H9 (cell line): ENCODE data around the gene TAGLN2. TPM values are rescaled to one million over a fixed set of nuclear protein-coding genes. Genes with fewer than 3 reads are reported as not detected.

Source experiments
- DNase-seq: peaks from one replicate; pipeline ENCODE4 v3.0.0-alpha.2; 2017
- H2AFZ ChIP-seq: one replicate; pipeline ENCODE4 v1.6.1; 2013; ENCODE audit warnings: mild to moderate bottlenecking, low read length, control low read depth, moderate library complexity
- H2AK5ac ChIP-seq: 2 replicates; pipeline ENCODE4 v1.6.1; 2013; ENCODE audit warnings: low read length, control low read depth, mixed read lengths; ENCODE audit not compliant: insufficient read length
- H2BK120ac ChIP-seq: one replicate; pipeline ENCODE4 v1.6.1; 2013; ENCODE audit warnings: low read depth, mild to moderate bottlenecking, low read length, control low read depth, inconsistent platforms; ENCODE audit not compliant: poor library complexity, severe bottlenecking
- H2BK12ac ChIP-seq: 2 replicates; pipeline ENCODE4 v1.6.1; 2013; ENCODE audit warnings: low read length, control low read depth, mixed read lengths, low read depth; ENCODE audit not compliant: insufficient read length
- H2BK15ac ChIP-seq: 2 replicates; pipeline ENCODE4 v1.6.1; 2013; ENCODE audit warnings: low read depth, low read length, control low read depth
- H2BK20ac ChIP-seq: one replicate; pipeline ENCODE4 v1.6.1; 2013; ENCODE audit warnings: low read depth, mild to moderate bottlenecking, low read length, control low read depth, inconsistent platforms; ENCODE audit not compliant: poor library complexity, severe bottlenecking
- H2BK5ac ChIP-seq: 2 replicates; pipeline ENCODE4 v1.6.1; 2013; ENCODE audit warnings: low read length, control low read depth, mixed read lengths; ENCODE audit not compliant: insufficient read length
- H3K14ac ChIP-seq: 2 replicates; pipeline ENCODE4 v1.6.1; 2013; ENCODE audit warnings: low read length, control low read depth; ENCODE audit not compliant: insufficient read depth
- H3K18ac ChIP-seq: 2 replicates; pipeline ENCODE4 v1.6.1; 2013; ENCODE audit warnings: low read depth, mild to moderate bottlenecking, mixed read lengths, low read length, control low read depth; ENCODE audit not compliant: insufficient read length
- H3K23ac ChIP-seq: 2 replicates; pipeline ENCODE4 v1.6.1; 2013; ENCODE audit warnings: low read length, control low read depth, mixed read lengths, low read depth; ENCODE audit not compliant: insufficient read length
- H3K23me2 ChIP-seq: 2 replicates; pipeline ENCODE4 v1.6.1; 2013; ENCODE audit warnings: low read depth, mild to moderate bottlenecking, mixed read lengths, low read length, control low read depth; ENCODE audit not compliant: insufficient read length, poor library complexity, severe bottlenecking
- H3K27ac ChIP-seq: 2 replicates; pipeline ENCODE4 v1.5.1; 2013; ENCODE audit warnings: low read length, control low read depth, mixed read lengths, low read depth; ENCODE audit not compliant: insufficient read length
- H3K27me3 ChIP-seq: 2 replicates; pipeline ENCODE4 v1.6.1; 2013; ENCODE audit warnings: low read length, control low read depth, inconsistent platforms; ENCODE audit not compliant: insufficient read depth
- H3K4ac ChIP-seq: 2 replicates; pipeline ENCODE4 v1.6.1; 2013; ENCODE audit warnings: low read depth, mild to moderate bottlenecking, control low read depth, inconsistent platforms, low read length, moderate library complexity
- H3K4me1 ChIP-seq: 2 replicates; pipeline ENCODE4 v1.6.1; 2013; ENCODE audit warnings: low read length, control low read depth, inconsistent platforms; ENCODE audit not compliant: insufficient read depth
- H3K4me2 ChIP-seq: 2 replicates; pipeline ENCODE4 v1.6.1; 2013; ENCODE audit warnings: low read length, control low read depth, mixed read lengths; ENCODE audit not compliant: insufficient read length, insufficient read depth
- H3K56ac ChIP-seq: 2 replicates; pipeline ENCODE4 v1.6.1; 2013; ENCODE audit warnings: low read depth, mild to moderate bottlenecking, mixed read lengths, low read length, control low read depth; ENCODE audit not compliant: insufficient read length
- H3K79me1 ChIP-seq: 2 replicates; pipeline ENCODE4 v1.6.1; 2013; ENCODE audit warnings: low read depth, mild to moderate bottlenecking, moderate library complexity, low read length, control low read depth, inconsistent platforms; ENCODE audit not compliant: insufficient read depth, poor library complexity, severe bottlenecking
- H3K79me2 ChIP-seq: 2 replicates; pipeline ENCODE4 v1.6.1; 2013; ENCODE audit warnings: low read length, control low read depth, inconsistent platforms; ENCODE audit not compliant: insufficient read depth
- H3K9ac ChIP-seq: 2 replicates; pipeline ENCODE4 v1.6.1; 2013; ENCODE audit warnings: low read length, control low read depth, mixed read lengths; ENCODE audit not compliant: insufficient read length; ENCODE audit errors: extremely low read depth
- H3K9me3 ChIP-seq: one replicate; pipeline ENCODE4 v1.6.1; 2013; ENCODE audit warnings: low read depth, low read length, inconsistent platforms; ENCODE audit not compliant: control insufficient read depth
- H3T11ph ChIP-seq: one replicate; pipeline ENCODE4 v1.6.1; 2013; ENCODE audit warnings: mild to moderate bottlenecking, low read length, control low read depth, inconsistent platforms
- H4K20me1 ChIP-seq: one replicate; pipeline ENCODE4 v1.6.1; 2013; ENCODE audit not compliant: control insufficient read depth, insufficient read length, insufficient read depth
- H4K5ac ChIP-seq: 2 replicates; pipeline ENCODE4 v1.6.1; 2013; ENCODE audit warnings: low read depth, mild to moderate bottlenecking, mixed read lengths, low read length, control low read depth; ENCODE audit not compliant: insufficient read length
- H4K8ac ChIP-seq: replicated peaks from 2 replicates; pipeline ENCODE4 v1.6.1; 2013; ENCODE audit warnings: low read length, control low read depth, mixed read lengths, low read depth; ENCODE audit not compliant: insufficient read length
- H4K91ac ChIP-seq: 2 replicates; pipeline ENCODE4 v1.6.1; 2013; ENCODE audit warnings: low read depth, mild to moderate bottlenecking, moderate library complexity, mixed read lengths, low read length, control low read depth; ENCODE audit not compliant: insufficient read length
- H3K27ac Mint-ChIP-seq, 3 experiments: 2 replicates in 2 of 3; 3 replicates in 1 of 3; pipeline ENCODE4 v1.8.0; 2020 to 2021; ENCODE audit warnings: mixed read lengths in 3 of 3, mild to moderate bottlenecking in 1 of 3, moderate library complexity in 1 of 3
- H3K27me3 Mint-ChIP-seq: 2 replicates; pipeline ENCODE4 v1.8.0; 2021; ENCODE audit warnings: low read depth, mild to moderate bottlenecking, moderate library complexity, mixed read lengths
- H3K36me3 Mint-ChIP-seq, 3 experiments: 2 replicates in 2 of 3; 3 replicates in 1 of 3; pipeline ENCODE4 v1.8.0; 2020 to 2021; ENCODE audit warnings: low read depth in 3 of 3, mixed read lengths in 3 of 3; ENCODE audit not compliant: insufficient read depth in 1 of 3
- H3K4me1 Mint-ChIP-seq, 2 experiments: 2 replicates each; pipeline ENCODE4 v1.8.0; 2020; ENCODE audit warnings: mixed read lengths in 2 of 2
- H3K4me3 Mint-ChIP-seq, 2 experiments: 2 replicates in 1 of 2; 3 replicates in 1 of 2; pipeline ENCODE4 v1.8.0; 2020 to 2021; ENCODE audit warnings: mild to moderate bottlenecking in 2 of 2, mixed read lengths in 2 of 2, moderate library complexity in 1 of 2
- H3K9me3 Mint-ChIP-seq, 2 experiments: 2 replicates in 1 of 2; 3 replicates in 1 of 2; pipeline ENCODE4 v1.8.0; 2020; ENCODE audit warnings: mild to moderate bottlenecking in 2 of 2, mixed read lengths in 2 of 2, moderate library complexity in 1 of 2
- WGBS: extraction: QIAGEN DNeasy Blood & Tissue Kit; methylation state at CpG from one replicate; pipeline ENCODE4 v1.1.7; 2013; ENCODE audit warnings: missing lambda C conversion rate, low lambda C conversion rate, mixed read lengths; ENCODE audit not compliant: insufficient read length; ENCODE audit errors: extremely low coverage; 5-methylcytosine and 5-hydroxymethylcytosine counted together
- total RNA-seq: library from RNA; stranded (reverse); gene quantifications from 2 replicates; pipeline ENCODE4 v1.2.1, GENCODE V29; 2021
- TF ChIP-seq, protein P1 (sequence below): fragments of 200-600 bp; sonication (generic); conservative IDR thresholded peaks from 3 replicates; pipeline ENCODE4 v1.8.0; 2021; ENCODE audit warnings: antibody characterized with exemption, mild to moderate bottlenecking

The TAGLN2 gene
- total RNA-seq, 1 experiment from 2014 or later = 76.7 TPM

- H3K4me3 Mint-ChIP-seq = no peak overlapping the region
- Histone ChIP-seq H3K14ac (no peak overlapping the region), H2BK12ac (no peak overlapping the region), H2BK20ac (no peak overlapping the region), H2BK5ac (no peak overlapping the region), H3K4me1 (no peaks in the 10 kb centered on the region; the same call in 1 of the 2 replicates), H3K23ac (no peak overlapping the region), H4K5ac (no peak overlapping the region), H2AFZ (no peak overlapping the region), H4K8ac (no peak overlapping the region), H3K9me3 (no peaks in the 10 kb centered on the region), H3K9ac (no peak overlapping the region), H3K4me2 (no peak overlapping the region), H3K4ac (no peak overlapping the region), H2AK5ac (no peak overlapping the region), H4K20me1 (no peaks in the 10 kb centered on the region), H3K79me1 (no peaks in the 10 kb centered on the region), H4K91ac (no peak overlapping the region), H3K56ac (no peak overlapping the region), H2BK120ac (no peak overlapping the region), H3K23me2 (peaks cover 17% of the 10 kb centered on the region), H3K27me3 (no peaks in the 10 kb centered on the region), H3K27ac (no peak overlapping the region), H3T11ph (no peak overlapping the region), H2BK15ac (no peak overlapping the region), H3K79me2 (no peaks in the 10 kb centered on the region), H3K18ac (no peak overlapping the region)
- TF ChIP-seq, protein P1, sequence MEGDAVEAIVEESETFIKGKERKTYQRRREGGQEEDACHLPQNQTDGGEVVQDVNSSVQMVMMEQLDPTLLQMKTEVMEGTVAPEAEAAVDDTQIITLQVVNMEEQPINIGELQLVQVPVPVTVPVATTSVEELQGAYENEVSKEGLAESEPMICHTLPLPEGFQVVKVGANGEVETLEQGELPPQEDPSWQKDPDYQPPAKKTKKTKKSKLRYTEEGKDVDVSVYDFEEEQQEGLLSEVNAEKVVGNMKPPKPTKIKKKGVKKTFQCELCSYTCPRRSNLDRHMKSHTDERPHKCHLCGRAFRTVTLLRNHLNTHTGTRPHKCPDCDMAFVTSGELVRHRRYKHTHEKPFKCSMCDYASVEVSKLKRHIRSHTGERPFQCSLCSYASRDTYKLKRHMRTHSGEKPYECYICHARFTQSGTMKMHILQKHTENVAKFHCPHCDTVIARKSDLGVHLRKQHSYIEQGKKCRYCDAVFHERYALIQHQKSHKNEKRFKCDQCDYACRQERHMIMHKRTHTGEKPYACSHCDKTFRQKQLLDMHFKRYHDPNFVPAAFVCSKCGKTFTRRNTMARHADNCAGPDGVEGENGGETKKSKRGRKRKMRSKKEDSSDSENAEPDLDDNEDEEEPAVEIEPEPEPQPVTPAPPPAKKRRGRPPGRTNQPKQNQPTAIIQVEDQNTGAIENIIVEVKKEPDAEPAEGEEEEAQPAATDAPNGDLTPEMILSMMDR = no peak
- H3K27ac Mint-ChIP-seq = peak overlapping the region in 1 of 3 experiments; percentile 50; a peak in 1 of 7 replicates
- WGBS = no CpG with 5 or more reads among the region's 1 CpG
- H3K9me3 Mint-ChIP-seq = no peaks in the 10 kb centered on the region; a peak in 1 of 5 replicates
- peaks cover 12% of the 10 kb centered on the region for H3K27me3 Mint-ChIP-seq
- H3K4me1 Mint-ChIP-seq = peaks cover 42 to 45% of the 10 kb centered on the region in 2 experiments
- H3K36me3 Mint-ChIP-seq = peaks cover 0 to 35% (median 20%) of the 10 kb centered on the region in 3 experiments; a peak in 5 of 7 replicates
- DNase-seq = no peak
Observed at GRCh38 chr1:159921251-159921650, 4.1 kb downstream of the TAGLN2 start.
